ENCODE data around the gene TRIM17. TPM values are rescaled to one million over a fixed set of nuclear protein-coding genes. Genes with fewer than 3 reads are reported as not detected.

Gene TRIM17
- total and polyA plus RNA-seq, 9 of the 15 experiments (the other 6 are each of a cell fraction or from before 2014, with no cell fraction given): not detected

DNA sequence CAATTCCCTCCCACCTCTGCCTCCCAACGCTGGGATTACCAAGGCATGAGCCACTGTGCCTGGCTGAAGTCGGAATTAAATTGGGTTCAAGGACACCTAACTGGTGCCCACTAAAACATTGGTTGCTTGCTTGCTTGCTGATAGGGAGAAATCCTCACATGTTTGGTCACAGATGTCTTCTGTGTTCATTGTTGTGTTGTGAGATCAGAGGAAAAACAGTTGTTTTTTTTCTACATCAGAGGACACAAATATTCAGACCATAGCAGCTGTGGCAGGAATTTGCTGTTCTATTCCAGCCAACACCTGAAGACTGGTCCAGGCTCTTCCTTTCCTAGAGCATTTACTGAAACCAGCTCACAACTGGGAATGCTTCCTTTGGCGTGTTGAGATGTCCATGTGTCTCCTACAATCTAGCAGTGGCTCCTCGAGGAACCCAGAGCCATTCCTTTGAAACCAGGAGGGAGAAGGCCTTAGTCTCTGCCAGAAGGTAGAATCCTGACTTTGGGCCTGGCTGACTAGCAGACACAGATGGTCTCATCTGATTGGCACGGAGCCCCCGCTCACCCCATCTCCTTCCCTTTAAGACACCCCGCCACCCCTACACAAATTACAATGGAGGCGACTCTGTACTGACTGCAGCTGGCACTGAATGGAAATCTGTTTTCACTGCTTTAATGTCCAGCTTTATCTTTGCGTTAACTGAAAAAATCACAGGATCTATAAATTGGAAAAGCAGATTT lies 24.3 kb upstream of the TRIM17 start:
- no peak overlapping the region for H3K4me2 ChIP-seq (ENCODE audit: insufficient read depth, low read length)
- no peaks in the 10 kb centered on the region for H3K9me1 ChIP-seq (ENCODE audit: control insufficient read depth, insufficient read depth, low read length)
- H3K27ac ChIP-seq (ENCODE audit: extremely low read depth, low read depth, low read length): no peak overlapping the region
- no peaks in the 10 kb centered on the region for H3K36me3 ChIP-seq (ENCODE audit: control insufficient read depth, insufficient read depth, low read length)
- ChIA-PET CTCF (ENCODE audit: low intra/inter-chr PET ratio) (no interaction called here), POLR2A (interaction anchor here (0.7 to 1.9 kb wide), 7 partner anchors 10 to 425 kb away, joined by 3 to 11 read pairs (median 4); a partner anchor contains a TSS)
- FAIRE-seq (no peak), ATAC-seq (no peak), DNase-seq (ENCODE audit: extremely low read depth in 1 of 4, low spot score in 3 of 4) (no peak)
- no peaks in the 10 kb centered on the region for H3K9me3 ChIP-seq (replicated peaks; ENCODE audit: control insufficient read depth, insufficient read depth, low read depth, low read length)
- no peaks in the 10 kb centered on the region for H4K20me1 ChIP-seq (replicated peaks; ENCODE audit: control insufficient read depth, insufficient read depth, low read length)
- intact Hi-C loops (cut with micrococcal nuclease): no loop called here
- TF ChIP-seq ZNF347 (CRISPR knock-in tag; IDR thresholded peaks at IDR 0.05; ENCODE audit: low read depth) (no peak), NFIX (CRISPR knock-in tag; IDR thresholded peaks at IDR 0.05; ENCODE audit: low read depth) (no peak), SRSF1 (IDR thresholded peaks at IDR 0.05; ENCODE audit: low read depth, low read length) (no peak)
- no TSS peak for BruUV-seq (replicated peaks)
- in situ Hi-C loops (cut with MboI): no loop called here
- no peak overlapping the region for H2AFZ ChIP-seq (ENCODE audit: low read depth, low read length)
- WGBS (ENCODE audit: insufficient coverage, low coverage, missing lambda C conversion rate): 38% methylated on average over 9 of the region's 9 CpGs
- no peaks in the 10 kb centered on the region for H3K79me2 ChIP-seq (ENCODE audit: control insufficient read depth, insufficient read depth, low read length)
- peaks cover 8 to 13% of the 10 kb centered on the region in 2 experiments; a peak in 3 of 5 replicates for H3K27me3 ChIP-seq (ENCODE audit: control insufficient read depth in 2 of 2, insufficient read depth in 2 of 2, low read length in 2 of 2)
- no peak overlapping the region for H3K4me3 ChIP-seq
- H3K9ac ChIP-seq (ENCODE audit: insufficient read depth in 1 of 2, low read depth in 2 of 2, low read length in 2 of 2): no peak overlapping the region
- peaks cover 0 to 6% of the 10 kb centered on the region in 2 experiments; a peak in 3 of 5 replicates for H3K4me1 ChIP-seq (replicated peaks in 1 of 2; ENCODE audit: control insufficient read depth in 2 of 2, insufficient read depth in 2 of 2, low read length in 2 of 2)

DNA sequence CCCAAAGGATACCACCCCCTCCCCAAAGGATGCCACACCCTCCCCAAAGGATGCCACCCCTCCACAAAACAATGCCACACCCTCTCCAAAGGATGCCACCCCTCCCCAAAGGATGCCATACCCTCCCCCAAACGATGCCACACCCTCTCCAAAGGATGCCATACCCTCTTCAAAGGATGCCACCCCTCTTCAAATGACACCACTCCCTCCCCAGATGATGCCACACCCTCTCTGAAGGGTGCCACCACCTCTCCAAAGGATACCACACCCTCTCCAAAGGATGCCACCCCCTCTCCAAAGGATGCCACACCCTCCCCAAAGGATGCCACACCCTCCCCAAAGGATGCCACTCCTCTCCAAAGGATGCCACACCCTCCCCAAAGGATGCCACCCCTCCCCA lies 21.6 kb upstream of the TRIM17 start:
- Histone ChIP-seq H3K9me3 (replicated peaks; ENCODE audit: control insufficient read depth, insufficient read depth, low read depth, low read length) (no peaks in the 10 kb centered on the region), H3K4me1 (replicated peaks in 1 of 2; ENCODE audit: control insufficient read depth in 2 of 2, insufficient read depth in 2 of 2, low read length in 2 of 2) (no peaks in the 10 kb centered on the region; a peak in 1 of 5 replicates), H3K9me1 (ENCODE audit: control insufficient read depth, insufficient read depth, low read length) (no peaks in the 10 kb centered on the region), H3K4me2 (ENCODE audit: insufficient read depth, low read length) (no peak overlapping the region), H2AFZ (ENCODE audit: low read depth, low read length) (no peak overlapping the region), H4K20me1 (replicated peaks; ENCODE audit: control insufficient read depth, insufficient read depth, low read length) (no peaks in the 10 kb centered on the region), H3K4me3 (no peak overlapping the region), H3K27me3 (ENCODE audit: control insufficient read depth in 2 of 2, insufficient read depth in 2 of 2, low read length in 2 of 2) (peaks cover 13 to 24% of the 10 kb centered on the region in 2 experiments; a peak in 3 of 5 replicates), H3K79me2 (ENCODE audit: control insufficient read depth, insufficient read depth, low read length) (no peaks in the 10 kb centered on the region), H3K36me3 (ENCODE audit: control insufficient read depth, insufficient read depth, low read length) (no peaks in the 10 kb centered on the region), H3K27ac (ENCODE audit: extremely low read depth, low read depth, low read length) (no peak overlapping the region), H3K9ac (ENCODE audit: insufficient read depth in 1 of 2, low read depth in 2 of 2, low read length in 2 of 2) (no peak overlapping the region)
- WGBS (ENCODE audit: insufficient coverage, low coverage, missing lambda C conversion rate): 0% methylated on average over 1 of the region's 1 CpG
- intact Hi-C loops (cut with micrococcal nuclease) (no loop called here), in situ Hi-C loops (cut with MboI) (no loop called here)
- POLR2A ChIA-PET: interaction anchor here (1.3 to 1.4 kb wide), 2 partner anchors 11 to 19 kb away, joined by 5 to 6 read pairs; no protein-coding TSS in a partner anchor
- no TSS peak for BruUV-seq (replicated peaks)
- TF ChIP-seq ZNF584 (CRISPR knock-in tag; IDR thresholded peaks at IDR 0.05; ENCODE audit: low read depth): no peak
- TF ChIP-seq BCOR (IDR thresholded peaks at IDR 0.05): no peak
- TF ChIP-seq, protein P1, sequence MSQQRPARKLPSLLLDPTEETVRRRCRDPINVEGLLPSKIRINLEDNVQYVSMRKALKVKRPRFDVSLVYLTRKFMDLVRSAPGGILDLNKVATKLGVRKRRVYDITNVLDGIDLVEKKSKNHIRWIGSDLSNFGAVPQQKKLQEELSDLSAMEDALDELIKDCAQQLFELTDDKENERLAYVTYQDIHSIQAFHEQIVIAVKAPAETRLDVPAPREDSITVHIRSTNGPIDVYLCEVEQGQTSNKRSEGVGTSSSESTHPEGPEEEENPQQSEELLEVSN (IDR thresholded peaks at IDR 0.05; ENCODE audit: borderline replicate concordance in 1 of 2, extremely low read depth in 1 of 2, insufficient read depth in 1 of 2, insufficient read length in 1 of 2, low read depth in 1 of 2, low read length in 1 of 2, poor library complexity in 1 of 2, severe bottlenecking in 1 of 2): no peak
- no peak for TF ChIP-seq CCNT2 (IDR thresholded peaks at IDR 0.05; ENCODE audit: borderline replicate concordance, extremely low read depth, insufficient read length, low read depth, low read length)
- TF ChIP-seq, protein P2, sequence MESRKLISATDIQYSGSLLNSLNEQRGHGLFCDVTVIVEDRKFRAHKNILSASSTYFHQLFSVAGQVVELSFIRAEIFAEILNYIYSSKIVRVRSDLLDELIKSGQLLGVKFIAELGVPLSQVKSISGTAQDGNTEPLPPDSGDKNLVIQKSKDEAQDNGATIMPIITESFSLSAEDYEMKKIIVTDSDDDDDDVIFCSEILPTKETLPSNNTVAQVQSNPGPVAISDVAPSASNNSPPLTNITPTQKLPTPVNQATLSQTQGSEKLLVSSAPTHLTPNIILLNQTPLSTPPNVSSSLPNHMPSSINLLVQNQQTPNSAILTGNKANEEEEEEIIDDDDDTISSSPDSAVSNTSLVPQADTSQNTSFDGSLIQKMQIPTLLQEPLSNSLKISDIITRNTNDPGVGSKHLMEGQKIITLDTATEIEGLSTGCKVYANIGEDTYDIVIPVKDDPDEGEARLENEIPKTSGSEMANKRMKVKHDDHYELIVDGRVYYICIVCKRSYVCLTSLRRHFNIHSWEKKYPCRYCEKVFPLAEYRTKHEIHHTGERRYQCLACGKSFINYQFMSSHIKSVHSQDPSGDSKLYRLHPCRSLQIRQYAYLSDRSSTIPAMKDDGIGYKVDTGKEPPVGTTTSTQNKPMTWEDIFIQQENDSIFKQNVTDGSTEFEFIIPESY (CRISPR knock-in tag; IDR thresholded peaks at IDR 0.05): no peak
- no peak for TF ChIP-seq RCOR1 (IDR thresholded peaks at IDR 0.05; ENCODE audit: borderline replicate concordance in 1 of 2, low read depth in 2 of 2, low read length in 2 of 2)
- TF ChIP-seq DMBX1 (CRISPR knock-in tag; IDR thresholded peaks at IDR 0.05; ENCODE audit: borderline replicate concordance): no peak
- no peak for TF ChIP-seq ZNF41 (CRISPR knock-in tag; conservative IDR thresholded peaks at IDR 0.05)
- DNase-seq (ENCODE audit: extremely low read depth in 1 of 4, low spot score in 3 of 4) (no peak), ATAC-seq (no peak), FAIRE-seq (no peak)
- CTCF ChIA-PET (ENCODE audit: low intra/inter-chr PET ratio): no interaction called here

Data from K562 (cell line).